ENCODE measurements around the gene OR6K2. TPM values are rescaled to one million over a fixed set of nuclear protein-coding genes. Genes with fewer than 3 reads are reported as not detected.
A peak's percentile ranks its signal among the peaks of the same experiment; 100 is the strongest.

OR6K2 gene
- polyA plus RNA-seq, 3 donors from 2014 or later = not detected

- Mint-ChIP-seq H3K36me3 (no peaks in the 10 kb centered on the region), H3K27me3 (ENCODE audit: low read depth in 3 of 3) (peaks cover 2 to 6% (median 4%) of the 10 kb centered on the region in 3 donors), H3K27ac (no peak overlapping the region), H3K4me3 (no peak overlapping the region), H3K9me3 (no peaks in the 10 kb centered on the region), H3K4me1 (no peaks in the 10 kb centered on the region)
- no peak for DNase-seq
Observed at GRCh38 chr1:158666037-158666436, 34.4 kb downstream of the OR6K2 start.

GRCh38 chr1:158654571-158654970 is 45.9 kb downstream of the OR6K2 start:
- DNase-seq = no peak
- H3K36me3 Mint-ChIP-seq = no peaks in the 10 kb centered on the region
- H3K27me3 Mint-ChIP-seq (ENCODE audit: low read depth in 3 of 3) = peaks cover 0 to 2% (median 0%) of the 10 kb centered on the region in 3 donors
- no peak overlapping the region for H3K27ac Mint-ChIP-seq
- no peak overlapping the region for H3K4me3 Mint-ChIP-seq
- H3K4me1 Mint-ChIP-seq = peaks cover 0 to 6% of the 10 kb centered on the region in 2 donors
- no peaks in the 10 kb centered on the region for H3K9me3 Mint-ChIP-seq

GRCh38 chr1:158654086-158654485 is 46.4 kb downstream of the OR6K2 start:
- DNase-seq = no peak
- no peak overlapping the region for H3K27ac Mint-ChIP-seq
- no peak overlapping the region for H3K4me3 Mint-ChIP-seq
- peaks cover 0 to 6% of the 10 kb centered on the region in 2 donors for H3K4me1 Mint-ChIP-seq
- no peaks in the 10 kb centered on the region for H3K36me3 Mint-ChIP-seq
- peaks cover 0 to 2% (median 0%) of the 10 kb centered on the region in 3 donors for H3K27me3 Mint-ChIP-seq (ENCODE audit: low read depth in 3 of 3)
- H3K9me3 Mint-ChIP-seq = no peaks in the 10 kb centered on the region

- peak overlapping the region in 1 of 5 donors; percentile 1 for H3K4me3 Mint-ChIP-seq
- H3K9me3 Mint-ChIP-seq = no peaks in the 10 kb centered on the region
- no peak for DNase-seq
- H3K27ac Mint-ChIP-seq = no peak overlapping the region
- no peaks in the 10 kb centered on the region for H3K36me3 Mint-ChIP-seq
- H3K27me3 Mint-ChIP-seq (ENCODE audit: low read depth in 3 of 3) = peaks cover 0 to 2% (median 0%) of the 10 kb centered on the region in 3 donors
- peaks cover 0 to 6% of the 10 kb centered on the region in 2 donors for H3K4me1 Mint-ChIP-seq
Observed at GRCh38 chr1:158652721-158653334, 47.6 kb downstream of the OR6K2 start.

Other genes starting within 250 kb of the OR6K2 start
- not detected for gene OR10K1, start 238.8 kb downstream of the OR6K2 start, polyA plus RNA-seq
- gene OR10R2, start 228.4 kb downstream of the OR6K2 start, polyA plus RNA-seq = not detected
- gene OR6Y1, start 146.2 kb downstream of the OR6K2 start, polyA plus RNA-seq = not detected
- gene OR6P1, start 130.1 kb downstream of the OR6K2 start, polyA plus RNA-seq = not detected
- not detected for gene OR10X1, start 120.8 kb downstream of the OR6K2 start, polyA plus RNA-seq
- not detected for gene OR10Z1, start 95.4 kb downstream of the OR6K2 start, polyA plus RNA-seq
- not detected for gene SPTA1, start 13.9 kb downstream of the OR6K2 start, polyA plus RNA-seq
- not detected for gene OR6K3, start 20.1 kb upstream of the OR6K2 start, polyA plus RNA-seq
- not detected for gene OR6K6, start 54.1 kb upstream of the OR6K2 start, polyA plus RNA-seq
- gene OR6N1, start 71.5 kb upstream of the OR6K2 start, polyA plus RNA-seq = not detected
- gene OR6N2, start 80.6 kb upstream of the OR6K2 start, polyA plus RNA-seq = not detected
- 10 to 100 TPM in 1 of 3 donors, 1 to 10 TPM in 2; 2.8 to 16.3 (median 8.8) TPM for gene MNDA, start 130.7 kb upstream of the OR6K2 start, polyA plus RNA-seq
- gene PYHIN1, start 230.9 kb upstream of the OR6K2 start, polyA plus RNA-seq = 100 to 1,000 TPM; 141 to 290 (median 150) TPM